Glutamatergic neuron (in vitro differentiated cells): ENCODE results near the gene CCDC93. TPM values are rescaled to one million over a fixed set of nuclear protein-coding genes. Genes with fewer than 3 reads are reported as not detected.

Source experiments
- DNase-seq: peaks from one replicate; pipeline ENCODE4 v3.0.0; 2022
- H3K27ac Mint-ChIP-seq: one replicate; pipeline ENCODE4 v1.8.0; 2020; ENCODE audit warnings: mild to moderate bottlenecking, mixed read lengths, inconsistent platforms; ENCODE audit not compliant: unreplicated experiment
- H3K27me3 Mint-ChIP-seq: one replicate; pipeline ENCODE4 v1.8.0; 2020; ENCODE audit warnings: mild to moderate bottlenecking, moderate library complexity, mixed read lengths, inconsistent platforms; ENCODE audit not compliant: unreplicated experiment
- H3K36me3 Mint-ChIP-seq: one replicate; pipeline ENCODE4 v1.8.0; 2020; ENCODE audit warnings: mild to moderate bottlenecking, mixed read lengths, inconsistent platforms; ENCODE audit not compliant: unreplicated experiment
- H3K4me1 Mint-ChIP-seq: one replicate; pipeline ENCODE4 v1.8.0; 2020; ENCODE audit warnings: mild to moderate bottlenecking, low read depth, mixed read lengths, inconsistent platforms; ENCODE audit not compliant: unreplicated experiment
- H3K4me3 Mint-ChIP-seq: one replicate; pipeline ENCODE4 v1.8.0; 2020; ENCODE audit warnings: mild to moderate bottlenecking, mixed read lengths, inconsistent platforms; ENCODE audit not compliant: unreplicated experiment
- H3K9me3 Mint-ChIP-seq: one replicate; pipeline ENCODE4 v1.8.0; 2020; ENCODE audit warnings: mild to moderate bottlenecking, moderate library complexity, mixed read lengths, inconsistent platforms; ENCODE audit not compliant: unreplicated experiment
- total RNA-seq: library from RNA; stranded (reverse); fragmentation: NEBNext Ultra II Directional; extraction: Animal tissue kit (Norgen Biotek cat#: 25700); gene quantifications from one replicate; pipeline ENCODE4 v1.2.1, GENCODE V29; 2021; ENCODE audit not compliant: unreplicated experiment
- TF ChIP-seq, protein P1 (sequence below): fragments of 200-600 bp; sonication (generic); IDR thresholded peaks from one replicate; pipeline ENCODE4 v1.5.0; 2021; ENCODE audit not compliant: partially characterized antibody, unreplicated experiment

The CCDC93 gene
- total RNA-seq, 1 donor from 2014 or later, result 32.6 TPM

DNA sequence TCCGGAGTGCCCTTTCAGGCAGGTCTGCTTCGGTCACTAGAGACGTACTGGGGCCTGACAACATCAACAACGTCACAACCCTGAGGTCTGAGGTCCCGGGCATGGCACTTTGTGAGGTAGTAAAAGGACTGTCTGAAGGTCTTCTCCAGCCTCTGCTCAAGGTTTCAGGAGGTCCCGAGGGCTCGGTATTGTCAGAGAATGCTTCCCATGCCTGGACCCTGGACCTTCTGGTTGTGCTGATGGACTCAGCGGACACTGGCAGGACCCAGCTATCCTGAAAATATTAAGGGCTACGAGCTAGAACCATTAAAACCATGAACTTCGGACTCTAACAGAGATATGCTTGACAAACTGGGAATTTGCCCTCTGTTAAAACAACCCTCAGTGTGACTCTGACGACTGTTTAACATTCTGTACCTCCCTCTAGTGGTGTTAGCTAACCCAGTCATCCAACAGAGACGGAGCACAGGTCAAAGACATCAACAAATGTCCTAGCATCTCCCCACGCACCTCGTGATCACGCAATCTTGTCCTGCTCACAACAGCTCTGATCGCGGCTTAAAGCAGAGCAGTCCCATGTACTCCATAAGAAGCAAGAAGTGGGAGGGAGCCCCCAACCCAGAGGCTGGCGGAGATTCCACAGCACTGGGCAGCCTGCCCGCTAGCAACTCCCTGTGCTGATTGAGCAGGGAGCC is 96.5 kb downstream of the CCDC93 start:
- TF ChIP-seq, protein P1, sequence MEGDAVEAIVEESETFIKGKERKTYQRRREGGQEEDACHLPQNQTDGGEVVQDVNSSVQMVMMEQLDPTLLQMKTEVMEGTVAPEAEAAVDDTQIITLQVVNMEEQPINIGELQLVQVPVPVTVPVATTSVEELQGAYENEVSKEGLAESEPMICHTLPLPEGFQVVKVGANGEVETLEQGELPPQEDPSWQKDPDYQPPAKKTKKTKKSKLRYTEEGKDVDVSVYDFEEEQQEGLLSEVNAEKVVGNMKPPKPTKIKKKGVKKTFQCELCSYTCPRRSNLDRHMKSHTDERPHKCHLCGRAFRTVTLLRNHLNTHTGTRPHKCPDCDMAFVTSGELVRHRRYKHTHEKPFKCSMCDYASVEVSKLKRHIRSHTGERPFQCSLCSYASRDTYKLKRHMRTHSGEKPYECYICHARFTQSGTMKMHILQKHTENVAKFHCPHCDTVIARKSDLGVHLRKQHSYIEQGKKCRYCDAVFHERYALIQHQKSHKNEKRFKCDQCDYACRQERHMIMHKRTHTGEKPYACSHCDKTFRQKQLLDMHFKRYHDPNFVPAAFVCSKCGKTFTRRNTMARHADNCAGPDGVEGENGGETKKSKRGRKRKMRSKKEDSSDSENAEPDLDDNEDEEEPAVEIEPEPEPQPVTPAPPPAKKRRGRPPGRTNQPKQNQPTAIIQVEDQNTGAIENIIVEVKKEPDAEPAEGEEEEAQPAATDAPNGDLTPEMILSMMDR, result no peak
- Mint-ChIP-seq H3K4me1 (no peaks in the 10 kb centered on the region), H3K27ac (no peak overlapping the region), H3K27me3 (no peaks in the 10 kb centered on the region), H3K4me3 (no peak overlapping the region), H3K9me3 (peaks cover 4% of the 10 kb centered on the region), H3K36me3 (peaks cover 1% of the 10 kb centered on the region)
- DNase-seq, result no peak

DNA sequence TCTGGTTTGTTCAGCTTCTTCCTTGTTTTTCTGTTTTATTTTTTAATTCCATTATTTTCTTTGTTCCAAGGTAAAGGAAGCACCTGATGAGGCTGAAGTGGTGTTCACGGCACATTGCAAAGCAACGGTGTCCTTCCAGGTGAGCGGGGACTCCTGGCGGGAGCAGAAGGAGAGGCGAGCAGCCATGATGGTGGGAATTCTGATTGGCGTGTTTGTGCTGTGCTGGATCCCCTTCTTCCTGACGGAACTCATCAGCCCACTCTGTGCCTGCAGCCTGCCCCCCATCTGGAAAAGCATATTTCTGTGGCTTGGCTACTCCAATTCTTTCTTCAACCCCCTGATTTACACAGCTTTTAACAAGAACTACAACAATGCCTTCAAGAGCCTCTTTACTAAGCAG is 110.9 kb downstream of the CCDC93 start:
- peaks cover 3% of the 10 kb centered on the region for H3K9me3 Mint-ChIP-seq
- TF ChIP-seq, protein P1, result no peak
- no peaks in the 10 kb centered on the region for H3K27me3 Mint-ChIP-seq
- no peak for DNase-seq
- H3K4me1 Mint-ChIP-seq, result no peaks in the 10 kb centered on the region
- no peak overlapping the region for H3K27ac Mint-ChIP-seq
- peaks cover 4% of the 10 kb centered on the region for H3K36me3 Mint-ChIP-seq
- H3K4me3 Mint-ChIP-seq, result no peak overlapping the region

DNA sequence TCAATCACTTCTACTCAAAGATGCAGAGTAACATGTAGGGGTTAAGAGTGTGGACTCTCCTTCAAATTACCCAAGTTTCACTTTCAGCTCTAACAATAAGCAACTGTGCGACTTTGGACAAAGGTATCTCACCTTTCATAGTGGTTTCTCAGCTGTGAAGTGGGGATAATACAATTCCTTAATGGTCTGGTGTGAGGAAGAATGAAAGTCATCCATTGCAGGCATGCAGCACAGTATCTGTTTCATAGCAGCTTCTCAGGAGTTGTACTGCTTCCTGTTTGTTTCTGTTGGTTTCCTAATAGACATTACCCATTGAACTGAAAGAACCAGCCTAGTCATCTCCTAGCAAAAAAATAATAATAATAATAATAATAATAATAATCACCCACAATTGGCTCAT is 125.0 kb downstream of the CCDC93 start:
- TF ChIP-seq, protein P1, result no peak
- no peaks in the 10 kb centered on the region for H3K4me1 Mint-ChIP-seq
- H3K4me3 Mint-ChIP-seq, result no peak overlapping the region
- no peaks in the 10 kb centered on the region for H3K9me3 Mint-ChIP-seq
- peaks cover 8% of the 10 kb centered on the region for H3K27me3 Mint-ChIP-seq
- no peak overlapping the region for H3K27ac Mint-ChIP-seq
- DNase-seq, result no peak
- peaks cover 3% of the 10 kb centered on the region for H3K36me3 Mint-ChIP-seq

DNA sequence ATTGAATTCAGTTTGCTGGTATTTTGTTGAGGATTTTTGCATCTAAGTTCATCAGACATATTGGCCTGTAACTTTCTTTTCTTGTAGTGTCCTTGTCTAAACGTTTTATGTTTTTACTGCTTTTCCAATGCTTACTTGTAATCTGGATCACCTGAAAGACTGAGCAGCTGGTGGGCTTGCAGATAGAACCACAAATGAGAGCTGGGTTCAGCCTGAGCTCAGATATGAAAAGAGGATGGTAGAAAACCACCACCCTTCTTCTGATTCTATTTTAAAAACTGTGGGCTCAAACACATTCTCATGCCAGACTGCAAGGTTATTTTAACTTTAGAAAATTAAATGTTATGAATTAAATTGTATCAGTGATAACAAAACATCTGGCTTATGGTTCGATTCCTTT is 128.6 kb downstream of the CCDC93 start:
- Mint-ChIP-seq H3K4me3 (no peak overlapping the region), H3K27me3 (peaks cover 2% of the 10 kb centered on the region)

DNA sequence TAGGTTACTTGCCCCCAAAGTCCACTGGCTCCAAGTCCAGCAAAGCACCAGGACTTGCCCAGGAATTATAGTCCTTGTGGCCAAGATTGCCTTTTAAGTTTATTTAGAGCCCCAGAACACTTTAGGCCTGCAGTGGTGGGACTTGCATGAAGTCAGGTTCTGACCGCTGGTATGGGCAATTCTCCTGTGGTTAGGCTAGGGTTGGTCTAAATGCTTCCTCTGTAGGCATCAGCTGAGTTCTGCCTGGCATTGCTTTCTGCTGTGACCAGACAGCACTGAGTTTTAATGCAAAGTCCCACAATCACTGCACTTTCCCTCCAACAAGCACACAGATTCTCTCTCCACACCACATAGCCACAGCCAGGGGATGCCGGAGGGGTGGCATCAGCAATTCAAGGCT is 134.9 kb downstream of the CCDC93 start:
- H3K9me3 Mint-ChIP-seq, result peaks cover 1% of the 10 kb centered on the region
- TF ChIP-seq, protein P1, result no peak
- DNase-seq, result no peak
- no peaks in the 10 kb centered on the region for H3K4me1 Mint-ChIP-seq
- H3K27ac Mint-ChIP-seq, result no peak overlapping the region
- no peaks in the 10 kb centered on the region for H3K27me3 Mint-ChIP-seq
- H3K36me3 Mint-ChIP-seq, result peaks cover 5% of the 10 kb centered on the region
- no peak overlapping the region for H3K4me3 Mint-ChIP-seq

More for the DNA sequence above, 128.6 kb downstream of the CCDC93 start:
- Mint-ChIP-seq H3K9me3 (peaks cover 1% of the 10 kb centered on the region), H3K36me3 (peaks cover 7% of the 10 kb centered on the region), H3K4me1 (no peaks in the 10 kb centered on the region), H3K27ac (no peak overlapping the region)
- TF ChIP-seq, protein P1, result no peak
- DNase-seq, result no peak
